OCI-LY7 (cell line): ENCODE measurements around the gene TBC1D30. TPM values are rescaled to one million over a fixed set of nuclear protein-coding genes. Genes with fewer than 3 reads are reported as not detected.

Experiments
- BruUV-seq: library from RNA; stranded (reverse); fragments of 400-500 nt; replicated peaks from 2 replicates; lab custom pipeline; 2021; lab: Mats Ljungman, UMichigan
- CTCF ChIA-PET: fragments of 300-600 bp; sonication (Branson Sonifier 250); formaldehyde crosslinking; loops from one replicate; lab custom pipeline; 2022; ENCODE audit warnings: antibody characterized with exemption; ENCODE audit not compliant: unreplicated experiment; lab: Charles Lee
- POLR2A ChIA-PET: fragments of 300-600 bp; sonication (Branson Sonifier 250); formaldehyde crosslinking; loops from one replicate; lab custom pipeline; 2022; ENCODE audit warnings: antibody characterized with exemption; lab: Charles Lee
- DNase-seq: peaks from one replicate; pipeline ENCODE4 v3.0.0-alpha.2; 2015; ENCODE audit warnings: low spot score
- H2AFZ ChIP-seq: fragments of 200-600 bp; sonication (generic), shearing (Covaris generic); 2 replicates; pipeline ENCODE4 v1.6.1; 2014; ENCODE audit warnings: mild to moderate bottlenecking, antibody characterized with exemption, low read length, moderate library complexity
- H3K27ac ChIP-seq: fragments of 200-600 bp; sonication (generic); 2 replicates; pipeline ENCODE4 v1.5.1; 2014; ENCODE audit warnings: mixed run types, low read depth, mild to moderate bottlenecking, moderate library complexity, low read length, inconsistent platforms; ENCODE audit not compliant: poor library complexity, severe bottlenecking
- H3K36me3 ChIP-seq: fragments of 200-600 bp; sonication (generic); 2 replicates; pipeline ENCODE4 v1.6.1; 2014; ENCODE audit warnings: mild to moderate bottlenecking, antibody characterized with exemption, low read length, moderate library complexity, mixed read lengths; ENCODE audit not compliant: insufficient read depth
- H3K4me1 ChIP-seq: fragments of 200-600 bp; sonication (generic); 2 replicates; pipeline ENCODE4 v1.5.1; 2014; ENCODE audit warnings: mild to moderate bottlenecking, low read length; ENCODE audit not compliant: insufficient read depth, poor library complexity, severe bottlenecking
- H3K4me2 ChIP-seq: fragments of 200-600 bp; sonication (generic); 2 replicates; pipeline ENCODE4 v1.6.1; 2014; ENCODE audit warnings: mild to moderate bottlenecking, low read length
- H3K4me3 ChIP-seq: fragments of 200-600 bp; sonication (generic); 2 replicates; pipeline ENCODE4 v1.5.1; 2014; ENCODE audit warnings: mild to moderate bottlenecking, low read depth, low read length; ENCODE audit not compliant: poor library complexity, severe bottlenecking
- H3K79me2 ChIP-seq: fragments of 200-600 bp; sonication (generic); 2 replicates; pipeline ENCODE4 v1.6.1; 2016; ENCODE audit warnings: low read depth, mild to moderate bottlenecking, low read length, moderate library complexity, mixed read lengths; ENCODE audit not compliant: insufficient read depth
- H3K9me2 ChIP-seq: fragments of 200-600 bp; sonication (generic); 2 replicates; pipeline ENCODE4 v1.6.1; 2016; ENCODE audit warnings: mild to moderate bottlenecking, low read length, mixed read lengths; ENCODE audit not compliant: insufficient read depth
- H3K9me3 ChIP-seq: fragments of 200-600 bp; sonication (generic); 2 replicates; pipeline ENCODE4 v1.6.1; 2014; ENCODE audit warnings: mild to moderate bottlenecking, mixed run types, low read length, mixed read lengths
- H4K20me1 ChIP-seq: fragments of 200-600 bp; sonication (generic); 2 replicates; pipeline ENCODE4 v1.6.1; 2014; ENCODE audit warnings: mild to moderate bottlenecking, antibody characterized with exemption, low read length, moderate library complexity, mixed read lengths; ENCODE audit not compliant: insufficient read depth
- EZH2phosphoT487 ChIP-seq: fragments of 200-600 bp; sonication (generic); IDR thresholded peaks from 2 replicates; pipeline ENCODE4 v1.6.1; 2018; ENCODE audit warnings: low read depth, borderline replicate concordance, mild to moderate bottlenecking, mixed run types, antibody characterized with exemption, low read length, moderate library complexity, mixed read lengths
- intact Hi-C: fragments of 100-400 bp; cut with micrococcal nuclease; formaldehyde crosslinking; loops from one replicate; pipeline ENCODE4 v1.10.0; 2022; ENCODE audit not compliant: unreplicated experiment
- total RNA-seq, 2 experiments: library from RNA; depleted of rRNA in 1 of 2; stranded (reverse); fragments of >200 nt in 1 of 2; shearing (Covaris generic) in 1 of 2; gene quantifications; 2 replicates each; pipeline ENCODE4 v1.2.3, GENCODE V29; 2014 to 2022
- TF ChIP-seq, protein P1 (sequence below): fragments of 200-600 bp; sonication (generic); conservative IDR thresholded peaks from 2 replicates; pipeline ENCODE4 v1.5.1; 2014; ENCODE audit warnings: mild to moderate bottlenecking, antibody characterized with exemption, low read length, moderate library complexity, mixed read lengths

Gene TBC1D30
- total RNA-seq, 2 experiments from 2014 or later, result 0.13 to 4.6 TPM

DNA sequence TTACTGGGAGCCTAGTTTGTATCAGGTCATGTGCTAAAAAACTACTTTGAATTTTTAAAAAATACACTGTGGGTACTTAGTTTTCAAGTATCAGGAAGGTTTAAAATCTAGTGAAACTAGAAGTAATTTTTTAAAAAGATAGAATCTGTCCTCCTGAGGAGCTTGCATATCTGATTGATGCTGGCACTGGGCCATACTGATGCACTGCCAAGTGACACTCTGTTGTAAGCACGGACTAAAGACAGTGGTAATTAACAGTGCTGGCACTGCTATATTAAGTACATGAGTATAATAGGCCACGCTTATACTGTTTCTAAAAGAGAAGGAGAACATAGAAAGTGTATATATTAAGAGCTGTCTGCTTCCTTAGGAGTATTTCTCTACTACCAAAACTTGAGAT is 10.0 kb upstream of the TBC1D30 start:
- no peak overlapping the region for H3K4me2 ChIP-seq
- no peaks in the 10 kb centered on the region for H3K79me2 ChIP-seq
- POLR2A ChIA-PET, result interaction anchor here (0.8 to 1.5 kb wide), 2 partner anchors 18 to 50 kb away, joined by 3 to 9 read pairs; no protein-coding TSS in a partner anchor
- no peak overlapping the region for H3K4me3 ChIP-seq
- TF ChIP-seq, protein P1, sequence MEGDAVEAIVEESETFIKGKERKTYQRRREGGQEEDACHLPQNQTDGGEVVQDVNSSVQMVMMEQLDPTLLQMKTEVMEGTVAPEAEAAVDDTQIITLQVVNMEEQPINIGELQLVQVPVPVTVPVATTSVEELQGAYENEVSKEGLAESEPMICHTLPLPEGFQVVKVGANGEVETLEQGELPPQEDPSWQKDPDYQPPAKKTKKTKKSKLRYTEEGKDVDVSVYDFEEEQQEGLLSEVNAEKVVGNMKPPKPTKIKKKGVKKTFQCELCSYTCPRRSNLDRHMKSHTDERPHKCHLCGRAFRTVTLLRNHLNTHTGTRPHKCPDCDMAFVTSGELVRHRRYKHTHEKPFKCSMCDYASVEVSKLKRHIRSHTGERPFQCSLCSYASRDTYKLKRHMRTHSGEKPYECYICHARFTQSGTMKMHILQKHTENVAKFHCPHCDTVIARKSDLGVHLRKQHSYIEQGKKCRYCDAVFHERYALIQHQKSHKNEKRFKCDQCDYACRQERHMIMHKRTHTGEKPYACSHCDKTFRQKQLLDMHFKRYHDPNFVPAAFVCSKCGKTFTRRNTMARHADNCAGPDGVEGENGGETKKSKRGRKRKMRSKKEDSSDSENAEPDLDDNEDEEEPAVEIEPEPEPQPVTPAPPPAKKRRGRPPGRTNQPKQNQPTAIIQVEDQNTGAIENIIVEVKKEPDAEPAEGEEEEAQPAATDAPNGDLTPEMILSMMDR, result no peak
- TF ChIP-seq EZH2phosphoT487, result no peak
- no peaks in the 10 kb centered on the region for H3K9me2 ChIP-seq
- intact Hi-C loops, result no loop called here
- CTCF ChIA-PET, result interaction anchor here (1.0 kb wide), 1 partner anchor 32 kb away, joined by 3 read pairs; no protein-coding TSS in a partner anchor
- H3K9me3 ChIP-seq, result no peaks in the 10 kb centered on the region
- H3K27ac ChIP-seq, result no peak overlapping the region
- no peaks in the 10 kb centered on the region for H4K20me1 ChIP-seq
- BruUV-seq, result no TSS peak
- no peak overlapping the region for H2AFZ ChIP-seq
- H3K4me1 ChIP-seq, result no peaks in the 10 kb centered on the region
- no peaks in the 10 kb centered on the region for H3K36me3 ChIP-seq
- DNase-seq, result no peak

DNA sequence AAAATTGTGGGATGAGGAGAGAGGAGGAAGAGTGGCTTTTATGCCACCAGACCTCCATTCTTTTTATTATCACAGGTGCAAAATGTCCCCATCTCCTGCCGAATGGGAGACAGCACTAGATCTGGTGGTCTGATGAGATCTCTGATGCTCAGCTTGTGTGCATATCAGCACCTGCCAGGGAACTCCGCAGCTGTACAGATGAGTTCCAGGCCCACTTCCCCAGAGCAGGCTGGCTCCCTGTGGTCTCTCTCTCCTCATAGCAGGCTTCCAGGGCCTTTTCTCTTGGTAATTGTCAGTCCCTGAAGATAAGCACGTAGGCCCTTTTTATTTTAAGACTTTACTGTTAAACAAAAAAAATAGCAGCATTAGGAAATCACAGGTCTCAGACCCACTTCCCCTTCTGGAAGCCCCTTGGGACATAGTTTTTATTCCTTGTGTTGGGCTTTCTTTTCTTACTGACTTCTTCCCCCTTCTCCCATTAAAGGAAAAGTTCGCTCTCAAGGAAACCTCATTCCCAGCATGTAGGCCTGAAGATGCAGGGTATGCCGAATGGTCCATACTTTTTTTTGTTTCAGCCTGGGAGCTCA is 4.5 kb upstream of the TBC1D30 start:
- H3K4me1 ChIP-seq, result no peaks in the 10 kb centered on the region
- intact Hi-C loops, result no loop called here
- H3K4me3 ChIP-seq, result no peak overlapping the region
- H3K27ac ChIP-seq, result no peak overlapping the region
- BruUV-seq, result no TSS peak
- no peaks in the 10 kb centered on the region for H4K20me1 ChIP-seq
- DNase-seq, result no peak
- no peaks in the 10 kb centered on the region for H3K9me3 ChIP-seq
- ChIA-PET CTCF (no interaction called here), POLR2A (interaction anchor here (0.6 to 0.9 kb wide), 3 partner anchors 9 to 28 kb away, joined by 3 to 6 read pairs (median 4); no protein-coding TSS in a partner anchor)
- no peak overlapping the region for H3K4me2 ChIP-seq
- H2AFZ ChIP-seq, result no peak overlapping the region
- no peaks in the 10 kb centered on the region for H3K79me2 ChIP-seq
- no peaks in the 10 kb centered on the region for H3K9me2 ChIP-seq
- TF ChIP-seq EZH2phosphoT487, result no peak
- TF ChIP-seq, protein P1, result no peak
- no peaks in the 10 kb centered on the region for H3K36me3 ChIP-seq

DNA sequence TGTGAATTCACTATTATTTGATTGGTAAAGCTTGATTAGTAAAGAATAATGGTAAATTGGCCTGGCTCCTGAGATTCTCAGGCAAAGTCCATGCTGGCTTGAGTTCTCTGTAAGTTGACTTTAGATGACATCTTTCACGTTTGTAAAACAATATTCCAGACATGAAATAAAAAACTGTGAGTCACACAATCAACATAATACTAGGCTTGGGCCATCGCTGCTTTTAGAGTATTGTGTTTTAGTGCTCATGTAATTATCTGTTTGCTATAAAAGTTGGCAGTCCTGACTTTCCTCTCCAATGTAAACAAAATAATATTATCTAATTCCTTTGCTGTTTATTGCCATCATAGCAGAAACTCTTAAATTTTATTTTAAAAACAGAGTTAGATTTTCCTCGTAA is 3.9 kb upstream of the TBC1D30 start:
- no peak for TF ChIP-seq EZH2phosphoT487
- TF ChIP-seq, protein P1, result no peak
- no peak overlapping the region for H3K4me3 ChIP-seq
- no peak overlapping the region for H3K4me2 ChIP-seq
- no peaks in the 10 kb centered on the region for H3K4me1 ChIP-seq
- no peaks in the 10 kb centered on the region for H4K20me1 ChIP-seq
- ChIA-PET CTCF (no interaction called here), POLR2A (interaction anchor here (0.6 to 0.9 kb wide), 3 partner anchors 10 to 27 kb away, joined by 3 to 6 read pairs (median 4); no protein-coding TSS in a partner anchor)
- H3K36me3 ChIP-seq, result no peaks in the 10 kb centered on the region
- intact Hi-C loops, result no loop called here
- H3K9me3 ChIP-seq, result no peaks in the 10 kb centered on the region
- DNase-seq, result no peak
- H3K27ac ChIP-seq, result no peak overlapping the region
- BruUV-seq, result no TSS peak
- H2AFZ ChIP-seq, result no peak overlapping the region
- H3K9me2 ChIP-seq, result no peaks in the 10 kb centered on the region
- no peaks in the 10 kb centered on the region for H3K79me2 ChIP-seq
